Measurements from ENCODE around the gene GIPC3.

The GIPC3 gene

DNA sequence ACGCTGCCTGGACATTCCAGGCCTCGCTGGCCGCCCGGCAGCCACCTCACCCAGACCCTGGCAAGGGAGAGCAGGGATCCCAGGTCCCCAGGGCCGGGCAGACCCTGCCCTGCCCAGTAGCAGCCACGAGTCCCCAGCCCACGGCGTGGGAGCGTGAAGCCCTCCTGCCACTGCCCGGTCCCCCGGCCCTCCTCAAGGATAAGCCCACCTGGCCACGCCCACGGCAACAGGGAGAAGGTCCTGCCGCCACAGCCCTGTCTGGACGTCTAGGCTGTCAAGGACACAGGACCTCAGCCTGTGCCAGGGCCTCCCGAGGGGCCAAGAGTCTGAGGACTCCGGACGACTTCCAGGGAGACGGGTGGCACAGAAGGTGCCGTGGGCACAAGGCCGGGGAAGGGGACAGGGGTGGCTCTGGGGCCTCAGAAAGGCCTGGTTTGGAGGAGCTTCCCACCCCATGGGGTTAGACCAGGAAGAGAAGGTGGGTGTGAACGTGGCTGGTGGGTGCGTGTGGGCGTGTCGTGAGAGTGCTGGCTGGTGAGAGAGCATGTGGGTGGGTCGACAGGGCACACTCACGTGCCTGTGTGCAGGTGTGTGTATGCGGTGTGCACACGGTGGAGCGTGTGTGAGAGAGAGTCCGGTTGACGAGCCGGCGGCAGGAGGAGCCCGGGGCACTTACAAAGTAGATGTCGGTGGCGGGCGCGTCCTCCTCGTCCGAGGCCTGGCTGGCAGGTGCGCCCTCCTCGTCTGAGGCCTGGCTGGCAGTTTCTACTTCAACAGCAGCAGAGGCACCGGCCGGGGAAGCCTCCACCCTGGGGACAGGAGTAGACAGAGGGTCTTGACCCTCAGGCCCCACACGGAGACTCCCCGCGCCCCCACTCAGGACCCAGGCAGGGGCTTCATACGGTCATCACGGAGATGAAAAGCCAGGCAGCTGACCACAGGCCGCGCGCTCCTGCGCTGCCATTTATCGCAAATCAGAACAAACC is 53.2 kb downstream of the GIPC3 start:
- no peak for DNase-seq (ENCODE audit: low read depth)

DNA sequence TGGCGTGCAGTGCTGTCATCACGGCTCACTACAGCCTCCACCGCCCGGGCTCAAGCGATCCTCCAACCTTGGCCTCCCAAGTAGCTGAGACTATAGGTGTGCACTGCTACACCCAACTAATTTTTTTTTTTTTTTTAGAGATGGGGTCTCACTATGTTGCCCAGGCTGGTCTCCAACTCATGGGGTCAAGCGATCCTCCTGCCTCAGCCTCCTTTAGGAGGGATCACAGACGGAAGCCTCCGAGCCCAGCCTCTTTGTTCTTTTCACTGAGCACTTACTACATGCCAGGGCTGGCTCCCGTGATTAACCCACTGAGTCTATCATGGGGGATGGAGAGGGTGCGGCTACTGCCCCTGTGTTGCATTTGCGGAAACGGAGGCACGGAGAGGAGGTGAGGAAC is 54.2 kb downstream of the GIPC3 start:
- DNase-seq (ENCODE audit: low read depth): no peak

DNA sequence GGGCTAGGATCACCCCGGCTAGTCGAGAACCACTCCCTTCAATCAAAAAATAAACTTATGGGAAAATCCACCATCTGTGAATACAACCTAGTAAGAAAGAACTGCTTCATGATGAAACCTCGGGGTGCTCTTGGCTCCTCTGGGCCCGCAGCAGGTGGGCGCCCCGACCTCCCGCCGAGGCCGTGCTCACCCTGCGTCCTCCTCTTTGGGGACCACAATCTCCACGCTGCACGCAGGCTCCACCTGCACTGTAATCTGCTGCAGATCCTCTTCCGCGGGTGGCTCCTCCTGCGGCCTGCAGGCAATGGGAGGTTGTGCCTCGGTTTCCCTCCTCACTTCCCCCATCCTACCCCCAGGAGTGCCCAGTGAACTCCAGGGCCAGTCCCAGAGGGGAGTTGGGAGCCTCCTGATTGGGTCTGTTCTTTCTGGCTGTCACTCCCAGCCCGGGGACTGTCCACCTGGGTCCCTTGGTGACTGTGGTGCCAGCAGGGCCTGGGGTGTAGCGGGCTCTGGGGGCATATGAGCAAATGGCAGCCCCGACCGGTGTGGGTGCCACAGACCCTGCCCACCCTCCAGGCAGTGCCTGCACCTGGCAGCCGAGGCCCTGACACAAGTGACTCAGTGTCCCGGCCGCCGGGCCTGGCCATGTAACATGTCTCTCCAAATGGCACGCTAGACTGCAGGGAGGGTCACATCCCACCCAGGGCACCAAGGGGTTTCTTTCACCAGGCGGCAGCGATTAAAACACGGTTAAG is 56.4 kb downstream of the GIPC3 start:
- no peak for DNase-seq (ENCODE audit: low read depth)

DNA sequence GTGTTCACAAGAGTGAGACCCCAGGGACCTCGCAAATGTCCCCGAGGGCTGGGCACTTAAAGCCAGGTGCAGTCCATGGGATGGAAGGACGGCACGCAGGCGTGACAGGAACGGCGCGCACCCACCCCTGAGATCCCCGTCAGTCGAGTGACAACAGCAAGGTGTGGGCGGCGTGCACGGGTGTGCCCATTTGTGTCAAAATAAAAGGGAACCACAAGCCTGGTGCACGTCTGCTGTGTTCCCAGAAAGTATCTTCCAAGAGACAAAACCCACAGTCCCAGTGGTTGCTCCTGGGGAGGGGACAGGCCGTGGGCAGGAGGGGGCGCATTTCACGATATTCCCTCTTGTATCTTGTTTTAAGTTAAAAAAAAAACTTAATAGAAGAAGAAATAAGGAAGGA is 57.0 kb downstream of the GIPC3 start:
- no peak for DNase-seq (ENCODE audit: low read depth)
